HG02610 (cell line): Measurements from ENCODE around the gene IGF2BP2.

ENCODE experiments used
- ATAC-seq: cut with Tn5 transposase; IDR thresholded peaks from one replicate; pipeline ENCODE4 v1.9.1; 2021; ENCODE audit warnings: mild to moderate bottlenecking, moderate library complexity; ENCODE audit not compliant: unreplicated experiment

IGF2BP2 gene

GRCh38 chr3:185767002-185767688, 57.7 kb downstream of the IGF2BP2 start:
- no peak for ATAC-seq

DNA sequence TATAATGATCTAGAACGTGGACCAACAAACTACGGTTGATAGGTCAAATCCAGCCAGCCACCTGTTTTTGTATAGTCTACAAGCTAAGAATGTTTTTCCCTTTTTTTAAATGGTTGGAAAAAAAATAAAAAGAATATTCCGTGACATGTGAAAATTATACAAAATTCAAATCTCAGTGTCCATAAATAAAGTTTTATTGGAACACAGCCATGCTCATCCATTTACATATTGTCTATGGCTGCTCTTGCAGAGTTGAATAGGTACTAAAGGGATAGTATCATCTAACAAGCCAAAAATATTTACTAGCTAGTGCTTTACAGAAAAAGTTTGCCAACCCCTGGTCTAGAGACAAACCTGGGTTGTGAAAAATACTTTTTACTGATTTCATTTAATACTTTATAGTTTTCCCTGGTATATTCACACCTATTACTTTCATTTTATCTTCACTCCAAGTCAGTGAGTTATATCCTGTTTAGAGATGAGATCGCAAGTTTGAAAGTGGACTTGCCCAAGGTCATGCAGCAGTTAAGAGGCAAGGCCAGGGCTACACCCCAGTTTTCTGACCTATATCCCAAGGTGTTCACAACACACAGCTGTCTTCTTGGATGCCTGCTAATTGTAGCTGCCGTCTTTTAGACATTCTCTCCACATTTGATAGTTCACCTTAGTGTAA, 58.4 kb downstream of the IGF2BP2 start:
- no peak for ATAC-seq

- no peak for ATAC-seq
Observed at GRCh38 chr3:185764980-185765370, 59.9 kb downstream of the IGF2BP2 start.

DNA sequence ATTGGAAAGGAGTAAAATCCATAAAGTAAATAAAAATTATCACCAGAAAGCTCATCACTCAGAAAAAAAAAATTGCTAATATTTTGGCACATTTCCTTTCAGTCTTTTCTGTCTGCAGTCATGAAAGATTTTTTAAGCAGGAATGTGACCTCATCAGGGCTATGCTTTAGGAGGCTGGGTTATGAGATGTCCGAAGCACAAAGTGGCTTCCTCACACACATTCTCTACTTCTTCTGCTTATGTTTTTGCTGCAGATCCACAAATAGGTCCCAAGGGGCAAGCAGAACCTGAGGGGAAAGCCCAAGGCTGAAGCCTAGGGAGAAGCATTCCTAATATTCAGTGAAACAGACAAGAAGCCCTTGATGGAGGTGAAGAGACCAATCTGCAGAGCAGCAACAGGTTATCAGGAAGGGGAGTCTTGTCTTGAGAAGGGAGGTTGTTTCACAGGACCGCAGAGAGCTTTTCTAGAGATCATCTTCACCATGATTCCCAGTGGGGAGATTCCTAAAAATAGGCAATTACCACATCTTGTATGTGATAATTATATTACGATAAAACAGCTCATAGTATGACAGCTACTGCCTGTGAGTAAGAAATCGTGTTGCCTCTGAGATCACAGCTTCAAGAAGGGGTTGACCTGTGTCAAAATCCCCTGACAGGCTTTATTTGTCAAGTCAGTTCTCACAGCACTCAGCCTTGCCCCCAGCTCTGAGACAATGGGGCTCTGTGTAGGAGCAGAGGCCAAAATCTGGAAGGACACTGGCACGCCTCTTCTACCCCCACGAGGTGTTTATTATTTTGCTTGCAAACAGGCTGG, 60.5 kb downstream of the IGF2BP2 start:
- ATAC-seq = no peak

DNA sequence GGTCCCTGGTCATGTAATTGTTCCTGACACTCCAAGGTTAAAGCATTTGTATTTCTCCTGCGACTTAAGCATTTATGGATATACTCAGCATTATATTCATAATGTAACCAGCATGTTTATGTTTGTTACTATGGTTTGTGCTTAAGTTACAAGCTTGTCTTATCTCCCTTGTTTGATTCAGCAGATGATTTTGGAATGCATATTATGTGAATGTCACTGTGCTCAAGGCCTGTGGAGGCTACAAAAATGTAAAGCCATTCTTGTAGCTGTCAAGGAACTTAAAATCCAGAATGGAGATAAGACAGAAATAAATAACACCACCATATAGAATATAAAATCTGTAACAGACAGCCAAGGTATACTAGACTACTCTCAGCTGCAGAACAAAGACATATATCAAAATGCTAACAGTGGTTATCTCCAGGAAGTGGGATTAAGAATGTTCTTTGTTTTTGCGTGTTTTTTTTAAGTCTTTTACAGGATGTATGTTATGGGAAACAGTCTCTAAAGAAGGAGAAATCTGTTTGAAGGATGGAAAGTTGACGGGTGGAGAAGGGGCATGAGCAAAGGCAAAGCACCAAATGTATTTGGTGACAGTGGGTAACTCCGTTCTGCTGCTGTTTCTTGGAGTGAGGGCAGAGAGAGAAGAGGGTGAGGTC, 61.4 kb downstream of the IGF2BP2 start:
- no peak for ATAC-seq

DNA sequence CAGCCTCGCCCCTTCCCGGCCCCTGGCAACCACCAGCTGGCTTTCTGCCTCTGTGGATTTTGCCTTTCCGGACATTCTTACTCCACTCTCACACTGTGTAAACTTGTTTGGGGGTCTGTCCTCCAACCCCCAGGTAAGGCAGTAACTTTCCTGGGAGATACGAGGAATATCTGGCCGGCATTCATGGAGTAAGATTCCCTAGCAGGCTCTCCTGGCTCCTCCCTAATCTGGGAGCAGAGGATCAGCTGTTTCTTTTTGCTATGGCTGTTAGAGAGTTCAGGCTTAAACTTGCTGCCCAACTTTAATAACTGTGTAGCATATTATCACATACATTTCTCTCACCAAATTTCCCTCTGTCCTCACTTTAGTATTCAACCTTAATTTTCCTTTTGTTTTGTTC, 64.3 kb downstream of the IGF2BP2 start:
- ATAC-seq = no peak

- ATAC-seq = no peak
Observed at GRCh38 chr3:185760088-185760487, 64.8 kb downstream of the IGF2BP2 start.

DNA sequence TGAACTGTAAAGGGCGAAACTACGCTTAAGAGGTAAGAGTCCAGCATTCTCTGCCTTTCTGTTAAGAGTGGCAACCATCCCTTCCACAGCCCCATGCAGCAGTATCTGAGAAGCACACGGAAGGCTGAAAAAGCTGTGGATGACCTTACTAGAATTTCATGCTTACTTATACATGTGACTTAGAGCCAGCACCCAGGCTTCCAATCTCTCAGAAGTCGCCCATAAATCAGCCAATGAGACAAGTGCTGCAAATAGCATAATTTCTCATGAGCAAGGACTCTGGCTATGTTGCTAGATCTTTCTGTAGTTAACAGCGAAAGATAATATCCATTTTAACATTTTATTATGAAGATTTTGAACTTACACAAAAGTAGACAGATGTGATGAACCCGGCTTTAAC, 65.3 kb downstream of the IGF2BP2 start:
- no peak for ATAC-seq

DNA sequence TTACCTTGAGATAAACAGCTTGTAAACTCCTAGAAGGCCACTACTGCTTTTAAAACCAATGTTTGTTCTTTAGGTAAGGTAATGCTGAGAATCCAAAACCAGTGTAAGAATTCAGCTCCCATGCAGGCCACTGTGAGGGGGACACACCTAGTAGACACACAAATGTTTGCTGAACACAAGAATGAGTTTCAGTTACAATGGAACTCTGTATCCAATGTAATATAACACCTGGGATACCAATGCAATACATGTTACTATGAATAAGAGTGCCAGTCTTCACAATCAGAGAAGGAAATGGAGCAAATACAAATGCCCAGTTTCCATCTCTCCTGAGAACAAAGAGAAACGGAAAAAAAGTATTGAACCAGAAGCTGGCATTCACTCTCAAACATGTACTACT, 65.9 kb downstream of the IGF2BP2 start:
- no peak for ATAC-seq

DNA sequence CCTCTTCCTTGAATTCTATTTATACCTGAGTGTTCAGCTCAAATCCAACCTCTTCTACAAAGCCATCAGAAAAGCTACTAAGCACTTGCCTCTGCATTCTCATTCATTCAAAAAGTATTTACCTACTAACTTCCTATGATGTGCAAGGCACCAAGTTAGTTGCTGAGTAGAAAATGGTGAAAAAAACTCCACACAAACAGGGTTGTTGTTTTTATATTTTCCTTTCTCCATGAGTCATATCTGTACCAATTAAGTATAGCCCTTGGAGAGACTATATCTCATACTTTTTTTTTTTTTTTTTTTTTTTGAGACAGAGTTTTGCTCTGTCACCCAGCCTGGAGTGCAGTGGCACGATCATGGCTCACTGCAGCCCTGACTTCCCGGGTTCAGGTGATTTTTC, 67.7 kb downstream of the IGF2BP2 start:
- no peak for ATAC-seq

DNA sequence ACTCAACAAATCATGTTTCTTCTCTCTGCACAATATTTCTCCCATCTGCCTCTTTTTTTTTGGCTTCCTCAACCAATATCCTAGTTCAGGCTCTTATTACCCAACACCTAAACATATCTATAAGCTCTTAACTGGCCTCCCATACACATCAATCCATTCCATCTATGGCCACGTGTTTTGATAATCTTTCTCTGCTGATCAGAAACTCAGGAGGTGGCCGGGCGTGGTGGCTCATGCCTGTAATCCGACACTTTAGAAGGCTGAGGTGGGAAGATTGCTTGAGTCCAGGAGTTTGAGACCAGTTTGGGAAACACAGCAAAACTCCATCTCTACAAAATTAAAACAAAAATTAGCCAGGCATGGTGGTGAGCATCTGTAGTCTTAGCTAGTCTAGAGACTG, 68.4 kb downstream of the IGF2BP2 start:
- no peak for ATAC-seq

DNA sequence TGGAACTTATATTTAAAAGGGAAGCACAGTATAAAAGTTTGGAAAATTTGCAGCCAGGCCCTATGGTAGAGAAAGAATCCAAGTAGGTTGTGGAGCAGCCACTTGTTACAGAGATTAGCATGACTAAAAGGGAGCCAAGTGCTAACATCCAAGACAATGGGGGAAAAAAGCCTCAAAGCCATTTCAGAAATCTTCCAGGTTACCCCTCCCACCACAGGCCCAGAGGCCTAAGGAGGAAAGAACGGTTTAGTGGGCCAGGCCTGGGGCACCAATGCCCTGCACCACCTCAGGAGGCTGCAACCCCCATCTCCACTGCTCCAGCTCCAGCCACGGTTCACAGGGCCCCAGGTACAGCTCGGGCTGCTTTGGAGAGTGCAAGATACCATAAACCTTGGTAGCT, 69.9 kb downstream of the IGF2BP2 start:
- ATAC-seq = no peak

DNA sequence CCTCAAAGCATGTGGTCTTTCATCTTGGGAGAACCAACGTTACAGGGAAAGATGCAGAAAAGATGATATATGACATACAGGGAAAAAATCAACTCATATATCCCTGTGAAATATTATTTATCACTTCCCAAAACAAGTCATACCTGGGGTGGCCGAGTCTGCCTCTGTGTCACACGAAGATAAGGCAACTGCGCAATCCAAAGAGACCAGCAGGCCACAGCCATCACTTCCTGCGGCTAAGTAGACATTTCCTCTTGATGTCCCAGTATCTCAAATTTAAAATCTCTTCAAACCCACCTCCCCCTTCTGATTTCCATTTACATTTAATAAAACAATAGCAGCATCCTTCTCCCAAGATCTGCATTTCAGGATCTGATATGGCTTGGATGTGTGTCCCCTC, 71.5 kb downstream of the IGF2BP2 start:
- ATAC-seq = no peak

DNA sequence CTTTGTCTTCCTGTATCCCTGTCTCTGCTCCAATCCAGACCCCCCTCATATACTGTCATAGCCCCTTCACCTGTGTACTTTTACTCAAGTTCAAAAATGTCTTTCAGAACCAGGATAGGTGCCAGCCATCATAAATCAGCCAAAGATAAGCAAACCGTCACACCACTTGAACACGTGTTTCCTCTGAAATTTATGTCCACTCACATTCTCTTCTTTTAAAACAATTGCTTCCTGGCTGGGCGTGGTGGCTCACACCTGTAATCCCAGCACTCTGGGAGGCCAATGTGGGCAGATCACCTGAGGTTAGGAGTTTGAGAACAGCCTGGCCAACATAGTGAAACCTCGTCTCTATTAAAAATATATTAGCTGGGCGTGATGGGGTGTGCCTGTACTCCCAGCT, 74.1 kb downstream of the IGF2BP2 start:
- ATAC-seq = no peak

DNA sequence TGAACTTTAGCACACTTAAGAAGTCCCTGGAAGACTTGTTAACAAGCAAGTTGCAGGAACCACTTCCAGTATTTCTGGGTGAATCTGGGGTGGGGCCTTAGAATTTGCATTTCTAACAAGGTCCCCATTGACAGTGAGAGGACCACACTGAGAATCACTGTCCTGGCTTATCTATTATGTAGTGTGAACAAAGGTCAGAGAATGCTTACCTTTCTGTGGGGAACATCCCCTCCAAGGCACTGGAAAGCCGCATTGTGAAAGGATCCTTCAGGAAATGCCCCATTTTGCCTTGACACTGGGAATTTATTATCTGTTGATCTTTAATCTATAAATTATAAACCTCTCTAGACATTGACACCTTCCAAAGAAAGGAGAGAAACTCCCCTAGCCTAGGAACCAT, 74.8 kb downstream of the IGF2BP2 start:
- ATAC-seq = no peak

GRCh38 chr3:185746470-185746869, 78.4 kb downstream of the IGF2BP2 start:
- no peak for ATAC-seq

GRCh38 chr3:185744997-185745843, 79.6 kb downstream of the IGF2BP2 start:
- peak; percentile 66 for ATAC-seq

GRCh38 chr3:185741586-185741985, 83.3 kb downstream of the IGF2BP2 start:
- ATAC-seq = no peak

- no peak for ATAC-seq
Observed at GRCh38 chr3:185740133-185740532, 84.7 kb downstream of the IGF2BP2 start.

GRCh38 chr3:185739264-185739701, 85.6 kb downstream of the IGF2BP2 start:
- ATAC-seq = no peak
